Parathyroid adenoma (tissue), 2 donors: ENCODE data around the gene ABCC4.

ENCODE experiments used
- H2AFZ ChIP-seq: fragments of 300-600 bp; sonication (generic); one replicate; pipeline ENCODE4 v1.7.0; 2017; ENCODE audit warnings: antibody characterized with exemption, mild to moderate bottlenecking
- H3K27ac ChIP-seq: fragments of 300-600 bp; sonication (generic); one replicate; pipeline ENCODE4 v1.7.0; 2017
- H3K27me3 ChIP-seq: fragments of 300-600 bp; sonication (generic); one replicate; pipeline ENCODE4 v1.7.0; 2017; ENCODE audit warnings: low read length; ENCODE audit not compliant: control insufficient read depth, insufficient read depth
- H3K36me3 ChIP-seq: fragments of 300-600 bp; sonication (generic); one replicate; pipeline ENCODE4 v1.7.0; 2017; ENCODE audit warnings: low read length; ENCODE audit not compliant: control insufficient read depth, insufficient read depth
- H3K4me1 ChIP-seq: fragments of 300-600 bp; sonication (generic); one replicate; pipeline ENCODE4 v1.7.0; 2017; ENCODE audit warnings: control low read depth
- H3K4me2 ChIP-seq: fragments of 300-600 bp; sonication (generic); one replicate; pipeline ENCODE4 v1.7.0; 2017; ENCODE audit warnings: low read length
- H3K4me3 ChIP-seq: fragments of 300-600 bp; sonication (generic); one replicate; pipeline ENCODE4 v1.7.0; 2017; ENCODE audit warnings: low read depth, low read length
- H3K79me2 ChIP-seq: fragments of 300-600 bp; sonication (generic); one replicate; pipeline ENCODE4 v1.7.0; 2017; ENCODE audit warnings: control low read depth
- H3K9ac ChIP-seq: fragments of 300-600 bp; sonication (generic); one replicate; pipeline ENCODE4 v1.7.0; 2017; ENCODE audit warnings: mild to moderate bottlenecking
- H3K9me3 ChIP-seq: fragments of 300-600 bp; sonication (generic); one replicate; pipeline ENCODE4 v1.7.0; 2017; ENCODE audit warnings: low read length; ENCODE audit not compliant: control insufficient read depth
- TF ChIP-seq, protein P1 (sequence below): fragments of 300-600 bp; sonication (generic); IDR thresholded peaks from one replicate; pipeline ENCODE4 v1.7.0; 2017; ENCODE audit warnings: antibody characterized with exemption, mild to moderate bottlenecking
- donor health status: primary hyperparathyroidism.

Gene ABCC4

DNA sequence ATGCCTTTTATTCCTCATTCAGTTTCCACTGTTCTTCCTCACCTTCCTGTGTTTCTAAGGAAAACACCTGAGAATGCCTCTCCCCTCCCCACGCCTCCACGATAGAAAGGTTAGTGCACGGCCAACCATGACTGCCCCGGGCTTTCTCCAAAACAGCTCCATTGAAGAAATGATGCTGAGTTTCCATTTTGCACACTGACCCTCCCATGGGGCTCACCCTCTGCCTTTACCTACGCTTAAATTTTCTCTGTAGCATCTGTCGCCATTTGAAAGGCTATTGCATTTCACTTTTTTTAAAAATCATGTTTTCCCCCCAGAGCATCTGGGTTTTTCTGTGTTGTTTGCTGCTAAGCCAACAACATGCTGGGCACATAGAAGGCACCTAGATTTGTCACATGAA lies 48.2 kb downstream of the ABCC4 start:
- Histone ChIP-seq H3K79me2 (peaks cover 12% of the 10 kb centered on the region), H3K9ac (no peak overlapping the region), H2AFZ (no peak overlapping the region), H3K4me2 (no peak overlapping the region), H3K27ac (no peak overlapping the region), H3K4me1 (no peaks in the 10 kb centered on the region), H3K27me3 (no peaks in the 10 kb centered on the region), H3K4me3 (no peak overlapping the region), H3K9me3 (no peaks in the 10 kb centered on the region), H3K36me3 (no peaks in the 10 kb centered on the region)
- TF ChIP-seq, protein P1, sequence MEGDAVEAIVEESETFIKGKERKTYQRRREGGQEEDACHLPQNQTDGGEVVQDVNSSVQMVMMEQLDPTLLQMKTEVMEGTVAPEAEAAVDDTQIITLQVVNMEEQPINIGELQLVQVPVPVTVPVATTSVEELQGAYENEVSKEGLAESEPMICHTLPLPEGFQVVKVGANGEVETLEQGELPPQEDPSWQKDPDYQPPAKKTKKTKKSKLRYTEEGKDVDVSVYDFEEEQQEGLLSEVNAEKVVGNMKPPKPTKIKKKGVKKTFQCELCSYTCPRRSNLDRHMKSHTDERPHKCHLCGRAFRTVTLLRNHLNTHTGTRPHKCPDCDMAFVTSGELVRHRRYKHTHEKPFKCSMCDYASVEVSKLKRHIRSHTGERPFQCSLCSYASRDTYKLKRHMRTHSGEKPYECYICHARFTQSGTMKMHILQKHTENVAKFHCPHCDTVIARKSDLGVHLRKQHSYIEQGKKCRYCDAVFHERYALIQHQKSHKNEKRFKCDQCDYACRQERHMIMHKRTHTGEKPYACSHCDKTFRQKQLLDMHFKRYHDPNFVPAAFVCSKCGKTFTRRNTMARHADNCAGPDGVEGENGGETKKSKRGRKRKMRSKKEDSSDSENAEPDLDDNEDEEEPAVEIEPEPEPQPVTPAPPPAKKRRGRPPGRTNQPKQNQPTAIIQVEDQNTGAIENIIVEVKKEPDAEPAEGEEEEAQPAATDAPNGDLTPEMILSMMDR, result no peak

DNA sequence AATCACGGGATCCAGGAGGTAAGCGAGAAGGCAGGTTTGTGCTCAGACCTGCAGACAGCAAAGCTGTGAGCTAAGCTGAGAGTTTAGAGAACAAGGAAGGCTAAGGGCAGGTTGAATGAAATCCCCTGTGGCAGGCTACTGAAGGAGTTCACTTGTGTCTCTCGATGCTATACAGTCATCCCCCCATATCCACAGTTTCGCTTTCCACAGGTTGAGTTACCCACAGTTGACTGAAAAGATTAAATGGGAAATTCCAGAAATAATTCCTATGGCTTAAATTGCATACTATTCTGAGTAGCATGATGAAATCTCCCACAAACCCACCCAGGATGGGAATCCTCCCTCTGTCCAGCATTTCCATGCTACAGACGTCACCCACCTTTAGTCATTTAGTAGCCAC lies 49.6 kb downstream of the ABCC4 start:
- TF ChIP-seq, protein P1, result no peak
- no peak overlapping the region for H2AFZ ChIP-seq
- H3K27ac ChIP-seq, result no peak overlapping the region
- H3K36me3 ChIP-seq, result no peaks in the 10 kb centered on the region
- peaks cover 1% of the 10 kb centered on the region for H3K4me1 ChIP-seq
- H3K4me2 ChIP-seq, result no peak overlapping the region
- no peak overlapping the region for H3K4me3 ChIP-seq
- H3K27me3 ChIP-seq, result no peaks in the 10 kb centered on the region
- H3K79me2 ChIP-seq, result peaks cover 10% of the 10 kb centered on the region
- H3K9ac ChIP-seq, result no peak overlapping the region
- H3K9me3 ChIP-seq, result no peaks in the 10 kb centered on the region

DNA sequence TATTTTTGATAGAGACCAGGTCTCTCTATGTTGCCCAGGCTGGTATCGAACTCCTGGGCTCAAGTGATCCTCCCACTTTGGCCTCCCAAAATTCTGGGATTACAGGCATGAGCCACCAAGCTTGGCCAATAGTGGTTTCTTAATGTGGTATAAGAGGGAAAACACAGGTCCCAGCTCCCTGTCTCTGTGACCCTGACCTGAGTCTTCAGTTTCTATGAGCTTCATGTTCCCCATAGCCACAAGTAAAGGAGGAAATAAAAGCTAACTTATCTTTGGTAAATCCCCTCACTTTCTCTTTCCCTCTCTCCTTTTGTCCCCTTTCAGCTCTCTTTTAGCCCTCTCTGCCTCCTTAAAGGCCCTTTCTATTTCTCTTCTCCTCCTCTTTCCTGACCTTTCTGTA lies 50.3 kb downstream of the ABCC4 start:
- H3K79me2 ChIP-seq, result peaks cover 7% of the 10 kb centered on the region
- H3K36me3 ChIP-seq, result no peaks in the 10 kb centered on the region
- no peak overlapping the region for H3K27ac ChIP-seq
- H3K4me1 ChIP-seq, result peaks cover 7% of the 10 kb centered on the region
- no peak overlapping the region for H3K9ac ChIP-seq
- H3K4me2 ChIP-seq, result no peak overlapping the region
- TF ChIP-seq, protein P1, result no peak
- H3K4me3 ChIP-seq, result no peak overlapping the region
- H3K27me3 ChIP-seq, result no peaks in the 10 kb centered on the region
- no peak overlapping the region for H2AFZ ChIP-seq
- no peaks in the 10 kb centered on the region for H3K9me3 ChIP-seq

DNA sequence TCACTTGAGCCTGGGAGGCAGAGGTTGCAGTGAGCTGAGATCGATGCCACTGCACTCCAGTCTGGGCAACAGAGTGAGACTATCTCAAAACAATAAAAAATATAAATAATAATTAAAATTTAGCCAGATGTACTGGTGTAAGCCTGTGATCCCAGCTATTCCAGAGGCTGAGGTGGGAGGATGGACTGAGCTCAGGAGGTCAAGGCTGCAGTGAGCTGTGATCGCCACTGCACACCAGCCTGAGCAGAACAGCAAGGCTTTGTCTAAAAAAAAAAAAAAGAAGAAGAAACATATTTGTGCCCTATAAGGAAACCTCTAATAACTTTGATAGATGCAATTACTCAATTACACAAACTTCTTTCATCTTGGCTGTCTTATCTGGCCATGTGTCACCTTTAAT lies 52.3 kb downstream of the ABCC4 start:
- Histone ChIP-seq H3K4me3 (no peak overlapping the region), H2AFZ (no peak overlapping the region), H3K9me3 (no peaks in the 10 kb centered on the region), H3K4me1 (peaks cover 7% of the 10 kb centered on the region), H3K36me3 (no peaks in the 10 kb centered on the region), H3K27ac (no peak overlapping the region), H3K4me2 (no peak overlapping the region), H3K79me2 (no peaks in the 10 kb centered on the region), H3K27me3 (no peaks in the 10 kb centered on the region), H3K9ac (no peak overlapping the region)
- TF ChIP-seq, protein P1, result no peak

DNA sequence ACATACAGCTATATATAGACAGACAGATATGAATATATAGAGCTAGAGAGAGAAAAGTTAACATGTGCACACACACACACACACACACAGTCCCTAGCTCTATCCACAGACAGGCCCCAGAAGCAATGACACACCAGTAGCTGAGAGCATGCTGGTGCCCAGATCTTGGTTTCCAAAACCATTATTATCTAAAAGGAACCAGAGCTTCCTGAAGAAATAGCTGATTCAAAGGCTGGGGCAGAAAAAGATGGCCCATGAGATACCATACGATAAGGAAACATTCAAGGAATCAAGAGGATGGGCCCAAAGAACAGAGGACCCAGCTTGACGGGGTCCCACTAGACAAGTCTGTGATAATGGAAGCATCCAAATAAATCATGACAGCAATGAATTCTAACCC lies 53.4 kb downstream of the ABCC4 start:
- no peak overlapping the region for H3K4me3 ChIP-seq
- TF ChIP-seq, protein P1, result no peak
- no peak overlapping the region for H2AFZ ChIP-seq
- no peak overlapping the region for H3K4me2 ChIP-seq
- H3K79me2 ChIP-seq, result no peaks in the 10 kb centered on the region
- no peaks in the 10 kb centered on the region for H3K9me3 ChIP-seq
- H3K27me3 ChIP-seq, result no peaks in the 10 kb centered on the region
- H3K27ac ChIP-seq, result no peak overlapping the region
- peaks cover 7% of the 10 kb centered on the region for H3K4me1 ChIP-seq
- no peak overlapping the region for H3K9ac ChIP-seq
- H3K36me3 ChIP-seq, result no peaks in the 10 kb centered on the region
